ENCODE measurements around the gene SMC1A. TPM values are rescaled to one million over a fixed set of nuclear protein-coding genes. Genes with fewer than 3 reads are reported as not detected.

SMC1A gene
- total RNA-seq, 1 donor from 2014 or later, result 82.2 TPM

DNA sequence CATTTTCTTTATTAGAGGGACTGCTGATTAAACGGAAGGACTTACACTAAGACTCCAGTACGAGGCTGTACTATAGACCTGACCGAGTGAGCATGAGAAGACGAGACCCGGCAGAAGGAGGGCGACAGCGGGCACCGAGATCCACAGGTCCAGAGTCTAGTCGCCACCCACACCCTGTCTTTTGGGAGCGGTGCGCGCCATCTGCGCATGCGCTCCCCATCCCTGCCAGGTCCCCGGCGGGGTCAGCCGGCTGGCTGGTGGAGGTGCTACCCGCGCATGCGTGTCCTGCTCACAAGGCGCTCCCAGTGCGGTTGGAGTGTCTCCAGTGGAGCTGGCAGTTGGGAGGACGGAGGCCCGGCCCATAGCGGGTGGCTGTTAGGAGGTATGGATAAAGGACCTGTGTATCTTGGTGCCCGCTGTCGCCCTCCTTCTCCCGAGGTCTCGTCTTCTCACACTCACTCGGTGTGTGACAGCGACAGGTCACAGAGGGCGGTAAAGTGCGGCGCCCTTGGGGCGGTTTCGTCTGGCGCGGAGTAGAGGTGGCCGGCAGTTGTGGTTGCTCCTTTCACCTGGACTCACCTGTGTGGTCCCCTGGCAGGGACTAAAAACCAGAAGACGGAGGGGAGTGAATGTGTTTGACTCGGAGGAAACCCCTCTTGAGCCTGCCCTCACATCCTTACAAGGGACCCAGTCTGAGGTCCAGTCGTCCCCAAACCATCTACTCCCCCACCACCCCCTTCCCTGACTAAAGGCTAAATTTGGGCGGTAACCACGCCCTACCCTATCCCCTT, 19.3 kb upstream of the SMC1A start:
- peaks cover 35% of the 10 kb centered on the region for H3K27me3 ChIP-seq
- no peaks in the 10 kb centered on the region for H3K4me1 ChIP-seq
- H3K9ac ChIP-seq, result no peak overlapping the region
- Mint-ChIP-seq H3K9me3 (peaks cover 8% of the 10 kb centered on the region), H3K4me1 (peaks cover 3% of the 10 kb centered on the region), H3K27ac (no peak overlapping the region), H3K36me3 (no peaks in the 10 kb centered on the region), H3K4me3 (peak overlapping the region; percentile 78), H3K27me3 (ENCODE audit: insufficient read depth, low read depth) (peaks cover 8% of the 10 kb centered on the region)
- DNase-seq (ENCODE audit: low spot score), result peak; percentile 92
- H4K20me1 ChIP-seq (ENCODE audit: low read depth), result no peaks in the 10 kb centered on the region
- H3K4me2 ChIP-seq, result peak overlapping the region; percentile 78
- peak overlapping the region; percentile 77 for H2AFZ ChIP-seq (replicated peaks)
- TF ChIP-seq EZH2phosphoT487 (IDR thresholded peaks at IDR 0.05), result no peak
- TF ChIP-seq, protein P1, sequence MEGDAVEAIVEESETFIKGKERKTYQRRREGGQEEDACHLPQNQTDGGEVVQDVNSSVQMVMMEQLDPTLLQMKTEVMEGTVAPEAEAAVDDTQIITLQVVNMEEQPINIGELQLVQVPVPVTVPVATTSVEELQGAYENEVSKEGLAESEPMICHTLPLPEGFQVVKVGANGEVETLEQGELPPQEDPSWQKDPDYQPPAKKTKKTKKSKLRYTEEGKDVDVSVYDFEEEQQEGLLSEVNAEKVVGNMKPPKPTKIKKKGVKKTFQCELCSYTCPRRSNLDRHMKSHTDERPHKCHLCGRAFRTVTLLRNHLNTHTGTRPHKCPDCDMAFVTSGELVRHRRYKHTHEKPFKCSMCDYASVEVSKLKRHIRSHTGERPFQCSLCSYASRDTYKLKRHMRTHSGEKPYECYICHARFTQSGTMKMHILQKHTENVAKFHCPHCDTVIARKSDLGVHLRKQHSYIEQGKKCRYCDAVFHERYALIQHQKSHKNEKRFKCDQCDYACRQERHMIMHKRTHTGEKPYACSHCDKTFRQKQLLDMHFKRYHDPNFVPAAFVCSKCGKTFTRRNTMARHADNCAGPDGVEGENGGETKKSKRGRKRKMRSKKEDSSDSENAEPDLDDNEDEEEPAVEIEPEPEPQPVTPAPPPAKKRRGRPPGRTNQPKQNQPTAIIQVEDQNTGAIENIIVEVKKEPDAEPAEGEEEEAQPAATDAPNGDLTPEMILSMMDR (IDR thresholded peaks at IDR 0.05), result no peak
- no peak for TF ChIP-seq EZH2 (IDR thresholded peaks at IDR 0.05)
- peak overlapping the region; percentile 47 for H3K4me3 ChIP-seq
- no peaks in the 10 kb centered on the region for H3F3A ChIP-seq (ENCODE audit: low read depth)
- no peak overlapping the region for H3K27ac ChIP-seq
- no peaks in the 10 kb centered on the region for H3K9me3 ChIP-seq (ENCODE audit: low read depth)
- H3K36me3 ChIP-seq, result no peaks in the 10 kb centered on the region
- no peaks in the 10 kb centered on the region for H3K79me2 ChIP-seq (ENCODE audit: low read depth)

DNA sequence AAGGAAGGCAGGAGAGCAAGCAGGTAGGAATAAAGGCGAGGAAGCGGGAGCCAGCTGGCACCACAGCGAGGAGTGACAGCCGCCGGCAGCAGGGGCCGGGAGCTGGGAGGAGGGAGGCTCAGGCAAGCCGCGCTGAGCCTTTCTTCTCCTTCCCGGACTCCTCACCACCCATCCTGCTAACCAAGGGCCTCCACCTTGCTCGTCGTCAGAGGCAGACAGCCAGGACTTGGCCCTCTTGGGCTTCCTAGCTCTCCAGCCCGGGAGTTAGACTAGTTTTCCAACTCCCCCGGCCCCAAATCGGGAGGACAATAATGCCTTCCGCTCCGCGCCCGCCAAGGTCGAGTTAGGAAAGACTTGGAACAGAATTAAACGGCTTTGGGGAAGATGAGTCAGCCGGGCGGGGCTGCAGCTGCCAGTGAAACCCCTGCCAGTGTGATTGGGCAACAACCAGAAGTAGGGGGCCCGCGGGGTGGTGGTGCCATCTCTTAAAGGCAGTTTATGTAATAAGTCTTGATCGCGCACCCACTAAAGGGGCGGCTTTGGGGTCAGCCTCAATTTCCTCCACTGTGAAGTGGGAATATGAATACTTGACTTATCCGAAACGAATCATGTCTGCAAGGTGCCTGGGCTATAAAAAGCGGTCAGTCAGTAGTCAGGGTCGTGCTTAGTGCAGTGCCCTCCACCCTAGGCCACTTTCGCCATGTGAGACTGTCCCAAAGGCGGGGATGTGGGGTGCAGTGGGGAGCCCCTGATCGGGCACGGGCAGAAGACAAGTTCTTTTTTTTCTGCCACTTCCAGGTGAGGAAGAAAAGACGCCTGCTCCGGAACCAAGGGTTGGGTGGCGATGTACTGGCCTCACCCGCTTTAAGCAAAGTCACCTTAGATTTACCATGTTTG, 18.4 kb upstream of the SMC1A start:
- Histone ChIP-seq H4K20me1 (ENCODE audit: low read depth) (no peaks in the 10 kb centered on the region), H3K79me2 (ENCODE audit: low read depth) (no peaks in the 10 kb centered on the region), H3K4me3 (peak overlapping the region; percentile 47), H3K27me3 (peaks cover 35% of the 10 kb centered on the region), H3K36me3 (no peaks in the 10 kb centered on the region), H3K4me1 (no peaks in the 10 kb centered on the region), H3F3A (ENCODE audit: low read depth) (no peaks in the 10 kb centered on the region), H3K27ac (no peak overlapping the region), H3K9me3 (ENCODE audit: low read depth) (no peaks in the 10 kb centered on the region), H3K4me2 (peak overlapping the region; percentile 78), H2AFZ (replicated peaks) (peak overlapping the region; percentile 85), H3K9ac (no peak overlapping the region)
- TF ChIP-seq, protein P1 (IDR thresholded peaks at IDR 0.05), result no peak
- TF ChIP-seq EZH2 (IDR thresholded peaks at IDR 0.05) (no peak), EZH2phosphoT487 (IDR thresholded peaks at IDR 0.05) (peak; percentile 26)
- Mint-ChIP-seq H3K36me3 (no peaks in the 10 kb centered on the region), H3K9me3 (peaks cover 8% of the 10 kb centered on the region), H3K4me1 (peaks cover 3% of the 10 kb centered on the region), H3K27me3 (ENCODE audit: insufficient read depth, low read depth) (peaks cover 8% of the 10 kb centered on the region), H3K27ac (no peak overlapping the region), H3K4me3 (peak overlapping the region; percentile 61)
- DNase-seq (ENCODE audit: low spot score), result peak; percentile 36

DNA sequence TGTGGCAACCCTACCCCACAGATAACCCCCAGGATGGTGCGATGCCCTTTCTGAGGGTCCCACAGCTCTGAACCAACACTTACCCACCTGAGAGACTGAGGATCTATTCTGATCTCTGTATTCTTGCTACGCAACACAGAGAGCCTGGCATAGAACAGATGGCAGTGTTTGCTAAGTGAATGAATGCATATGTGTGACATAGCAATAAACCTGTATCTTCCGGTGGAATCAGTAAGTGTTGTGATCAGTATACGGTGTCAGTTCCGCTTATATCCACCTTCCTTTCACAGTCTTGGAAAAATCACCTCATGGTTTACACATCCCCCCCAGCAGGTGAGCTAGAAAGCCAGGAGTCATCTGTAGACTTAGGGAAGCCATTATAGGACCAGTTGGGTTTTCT, 17.6 kb upstream of the SMC1A start:
- Mint-ChIP-seq H3K9me3 (peaks cover 8% of the 10 kb centered on the region), H3K4me1 (peaks cover 3% of the 10 kb centered on the region), H3K36me3 (no peaks in the 10 kb centered on the region), H3K27me3 (ENCODE audit: insufficient read depth, low read depth) (peaks cover 8% of the 10 kb centered on the region), H3K4me3 (peak overlapping the region; percentile 3), H3K27ac (peak overlapping the region; percentile 32)
- H3K9me3 ChIP-seq (ENCODE audit: low read depth), result no peaks in the 10 kb centered on the region
- no peaks in the 10 kb centered on the region for H4K20me1 ChIP-seq (ENCODE audit: low read depth)
- DNase-seq (ENCODE audit: low spot score), result no peak
- no peak overlapping the region for H3K27ac ChIP-seq
- H3K4me1 ChIP-seq, result no peaks in the 10 kb centered on the region
- H3K27me3 ChIP-seq, result peaks cover 35% of the 10 kb centered on the region
- H3K4me3 ChIP-seq, result no peak overlapping the region
- H3K9ac ChIP-seq, result no peak overlapping the region
- peak overlapping the region; percentile 78 for H3K4me2 ChIP-seq
- H2AFZ ChIP-seq (replicated peaks), result peak overlapping the region; percentile 85
- H3K79me2 ChIP-seq (ENCODE audit: low read depth), result no peaks in the 10 kb centered on the region
- H3F3A ChIP-seq (ENCODE audit: low read depth), result no peaks in the 10 kb centered on the region
- TF ChIP-seq EZH2 (IDR thresholded peaks at IDR 0.05), result no peak
- TF ChIP-seq, protein P1 (IDR thresholded peaks at IDR 0.05), result no peak
- no peak for TF ChIP-seq EZH2phosphoT487 (IDR thresholded peaks at IDR 0.05)
- no peaks in the 10 kb centered on the region for H3K36me3 ChIP-seq
